22Rv1 (cell line): ENCODE results near the gene FAXDC2.

Source experiments
- ZFX ChIP-seq: fragments of 450-650 bp; IDR thresholded peaks from 2 replicates; pipeline ENCODE4 v1.6.1; 2017; ENCODE audit warnings: antibody characterized with exemption, borderline replicate concordance
- TF ChIP-seq, protein P1 (sequence below): fragments of 450-650 bp; IDR thresholded peaks from 2 replicates; pipeline ENCODE4 v1.5.1; 2017; ENCODE audit warnings: mild to moderate bottlenecking

- TF ChIP-seq, protein P1, sequence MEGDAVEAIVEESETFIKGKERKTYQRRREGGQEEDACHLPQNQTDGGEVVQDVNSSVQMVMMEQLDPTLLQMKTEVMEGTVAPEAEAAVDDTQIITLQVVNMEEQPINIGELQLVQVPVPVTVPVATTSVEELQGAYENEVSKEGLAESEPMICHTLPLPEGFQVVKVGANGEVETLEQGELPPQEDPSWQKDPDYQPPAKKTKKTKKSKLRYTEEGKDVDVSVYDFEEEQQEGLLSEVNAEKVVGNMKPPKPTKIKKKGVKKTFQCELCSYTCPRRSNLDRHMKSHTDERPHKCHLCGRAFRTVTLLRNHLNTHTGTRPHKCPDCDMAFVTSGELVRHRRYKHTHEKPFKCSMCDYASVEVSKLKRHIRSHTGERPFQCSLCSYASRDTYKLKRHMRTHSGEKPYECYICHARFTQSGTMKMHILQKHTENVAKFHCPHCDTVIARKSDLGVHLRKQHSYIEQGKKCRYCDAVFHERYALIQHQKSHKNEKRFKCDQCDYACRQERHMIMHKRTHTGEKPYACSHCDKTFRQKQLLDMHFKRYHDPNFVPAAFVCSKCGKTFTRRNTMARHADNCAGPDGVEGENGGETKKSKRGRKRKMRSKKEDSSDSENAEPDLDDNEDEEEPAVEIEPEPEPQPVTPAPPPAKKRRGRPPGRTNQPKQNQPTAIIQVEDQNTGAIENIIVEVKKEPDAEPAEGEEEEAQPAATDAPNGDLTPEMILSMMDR = no peak
- TF ChIP-seq ZFX = no peak
Observed at GRCh38 chr5:154823605-154824004, 26.8 kb downstream of the FAXDC2 start.
